ENCODE results near the gene PFKM. TPM values are rescaled to one million over a fixed set of nuclear protein-coding genes. Genes with fewer than 3 reads are reported as not detected.

Gene PFKM
- total RNA-seq, result 72.8 and 89.0 TPM in 2 replicates

GRCh38 chr12:48119078-48119833 lies at the start of gene PFKM:
Gene PFKM, plus strand, starts transcription at chr12:48119364. Its CDS starts 3,411 bp downstream, at chr12:48122775.

GRCh38 chr12:48105867-48106680 lies 13.1 kb upstream of the PFKM start, which contains the start of gene SENP1:
Gene SENP1, minus strand, starts transcription at chr12:48106079. Its CDS starts 4,607 bp downstream, at chr12:48101472.

GRCh38 chr12:48157018-48157888 lies 38.1 kb downstream of the PFKM start, which contains the start of gene ASB8:
Gene ASB8, minus strand, starts transcription at chr12:48157515. Its CDS starts 4,019 bp downstream, at chr12:48153496.

GRCh38 chr12:48183091-48183875 lies 64.1 kb downstream of the PFKM start, which contains the start of gene CCDC184:
Gene CCDC184, plus strand, starts transcription at chr12:48183644. Its CDS starts 479 bp downstream, at chr12:48184123.

Other genes starting within 250 kb of the PFKM start
- gene VDR, start 214.4 kb upstream of the PFKM start, total RNA-seq, result 7.8 and 8.1 TPM in 2 replicates
- 49.5 and 71.4 TPM in 2 replicates for gene TMEM106C, start 155.8 kb upstream of the PFKM start, total RNA-seq
- not detected in 2 replicates for gene COL2A1, start 114.9 kb upstream of the PFKM start, total RNA-seq
- 11.3 and 11.8 TPM in 2 replicates for gene SENP1, start 13.3 kb upstream of the PFKM start, total RNA-seq
- gene ASB8, start 38.2 kb downstream of the PFKM start, total RNA-seq, result 14.1 and 14.3 TPM in 2 replicates
- gene CCDC184, start 64.3 kb downstream of the PFKM start, total RNA-seq, result 0.43 and 0.83 TPM in 2 replicates
- gene OR10AD1, start 83.9 kb downstream of the PFKM start, total RNA-seq, result not detected in 2 replicates
- 10.2 and 17.2 TPM in 2 replicates for gene ZNF641, start 231.6 kb downstream of the PFKM start, total RNA-seq